HCT116 (cell line): ENCODE measurements around the gene PLB1. TPM values are rescaled to one million over a fixed set of nuclear protein-coding genes. Genes with fewer than 3 reads are reported as not detected.

Experiments
- ATAC-seq: fragments of 200-7000 bp; cut with Tn5 transposase; 2 replicates; pipeline ENCODE4 v1.9.1; 2020; ENCODE audit warnings: mild to moderate bottlenecking, moderate library complexity
- BruUV-seq: library from RNA; stranded (reverse); fragments of 400-500 nt; replicated peaks from 2 replicates; lab custom pipeline; 2021; lab: Mats Ljungman, UMichigan
- CTCF ChIA-PET: fragments of 300-600 bp; sonication (Branson Sonifier 250); formaldehyde crosslinking; loops from one replicate; lab custom pipeline; 2021; ENCODE audit warnings: antibody characterized with exemption; lab: Charles Lee
- POLR2A ChIA-PET: fragments of 300-600, 350-600 bp; sonication (Branson Sonifier 250); formaldehyde crosslinking; loops from one replicate; lab custom pipeline; 2021; ENCODE audit warnings: antibody characterized with exemption; lab: Charles Lee
- RAD21 ChIA-PET, 2 experiments: fragments of 300-600 bp; sonication (Branson Sonifier 250); formaldehyde crosslinking; loops; one replicate each; lab custom pipeline; 2023; ENCODE audit warnings: low total read pairs in 2 of 2; ENCODE audit not compliant: uncharacterized antibody in 2 of 2, unreplicated experiment in 2 of 2, low non-redundant PET in 1 of 2; lab: Charles Lee
- DNase-seq: peaks from one replicate; pipeline ENCODE4 v3.0.0-alpha.2; 2010; ENCODE audit warnings: low read depth, low spot score
- H2AFZ ChIP-seq: fragments of 200-600 bp; shearing (Covaris generic), sonication (generic); 2 replicates; pipeline ENCODE4 v1.6.1; 2017; ENCODE audit warnings: low read depth, mixed run types, mixed read lengths, antibody characterized with exemption, low read length; ENCODE audit not compliant: poor library complexity, severe bottlenecking
- H3K27ac ChIP-seq: 2 replicates; pipeline ENCODE4 v1.5.1; 2012; ENCODE audit warnings: low read depth, low read length
- H3K27me3 ChIP-seq: fragments of 200-600 bp; sonication (generic); 2 replicates; pipeline ENCODE4 v1.6.1; 2016; ENCODE audit warnings: mixed run types, low read length, mixed read lengths; ENCODE audit not compliant: insufficient read depth
- H3K36me3 ChIP-seq, 2 experiments: fragments of 200-500 bp in 1 of 2; fragments of 200-600 bp in 1 of 2; sonication (Bioruptor generic) in 1 of 2; sonication (generic) in 1 of 2; 2 replicates each; pipeline versions ENCODE4 v1.5.1 to v1.6.1; 2014 to 2016; ENCODE audit warnings: low read length in 2 of 2, inconsistent platforms in 1 of 2, mixed read lengths in 1 of 2, mixed run types in 1 of 2; ENCODE audit not compliant: insufficient read depth in 2 of 2, control insufficient read depth in 1 of 2
- H3K4me1 ChIP-seq, 2 experiments: fragments of 200-600 bp in 1 of 2; sonication (generic) in 1 of 2; 2 replicates each; pipeline versions ENCODE4 v1.5.1 to v1.6.1; 2012 to 2017; ENCODE audit warnings: low read length in 2 of 2, inconsistent platforms in 1 of 2, mild to moderate bottlenecking in 1 of 2, mixed read lengths in 1 of 2, mixed run types in 1 of 2, moderate library complexity in 1 of 2; ENCODE audit not compliant: insufficient read depth in 2 of 2, control insufficient read depth in 1 of 2
- H3K4me2 ChIP-seq: fragments of 200-600 bp; sonication (generic); 2 replicates; pipeline ENCODE4 v1.6.1; 2017; ENCODE audit warnings: mixed run types, low read length, mixed read lengths
- H3K4me3 ChIP-seq, 2 experiments: fragments of 200-600 bp in 1 of 2; sonication (generic) in 1 of 2; replicated peaks in 1 of 2; 2 replicates each; pipeline ENCODE4 v1.5.1; 2011 to 2016; ENCODE audit warnings: low read length in 2 of 2, control low read depth in 1 of 2, low read depth in 1 of 2, mild to moderate bottlenecking in 1 of 2, mixed read lengths in 1 of 2, mixed run types in 1 of 2
- H3K79me2 ChIP-seq: fragments of 200-600 bp; sonication (generic); 2 replicates; pipeline ENCODE4 v1.6.1; 2017; ENCODE audit warnings: mild to moderate bottlenecking, mixed run types, low read length, moderate library complexity, mixed read lengths; ENCODE audit not compliant: insufficient read depth
- H3K9ac ChIP-seq: fragments of 200-600 bp; sonication (generic); 2 replicates; pipeline ENCODE4 v1.6.1; 2016; ENCODE audit warnings: low read length, mixed read lengths
- H3K9me2 ChIP-seq: fragments of 200-600 bp; sonication (generic), shearing (Covaris generic); 2 replicates; pipeline ENCODE4 v1.6.1; 2017; ENCODE audit warnings: mixed run types, mild to moderate bottlenecking, moderate library complexity; ENCODE audit not compliant: insufficient read depth
- H3K9me3 ChIP-seq, 2 experiments: fragments of 200-500 bp in 1 of 2; fragments of 200-600 bp in 1 of 2; sonication (Bioruptor generic) in 1 of 2; sonication (generic) in 1 of 2; 2 replicates each; pipeline ENCODE4 v1.6.1; 2014 to 2017; ENCODE audit warnings: low read length in 2 of 2, mixed read lengths in 2 of 2, inconsistent platforms in 1 of 2, low read depth in 1 of 2, mild to moderate bottlenecking in 1 of 2, mixed run types in 1 of 2, moderate library complexity in 1 of 2; ENCODE audit not compliant: control insufficient read depth in 1 of 2, insufficient read depth in 1 of 2
- H4K20me1 ChIP-seq: fragments of 200-600 bp; sonication (generic), shearing (Covaris generic); 2 replicates; pipeline ENCODE4 v1.6.1; 2017; ENCODE audit warnings: mixed run types, mild to moderate bottlenecking, moderate library complexity; ENCODE audit not compliant: insufficient read depth
- CBX3 ChIP-seq: IDR thresholded peaks from 2 replicates; pipeline ENCODE4 v1.6.1; 2012; ENCODE audit warnings: low read depth
- CEBPB ChIP-seq: IDR thresholded peaks from 2 replicates; pipeline ENCODE4 v1.6.1; 2012; ENCODE audit warnings: low read depth
- EGR1 ChIP-seq: IDR thresholded peaks from 2 replicates; pipeline ENCODE4 v1.6.1; 2012; ENCODE audit warnings: low read depth
- ELF1 ChIP-seq: IDR thresholded peaks from 2 replicates; pipeline ENCODE4 v1.6.1; 2012; ENCODE audit warnings: low read depth, borderline replicate concordance
- EZH2 ChIP-seq: fragments of 200-600 bp; sonication (generic); IDR thresholded peaks from 2 replicates; pipeline ENCODE4 v1.6.1; 2017; ENCODE audit warnings: antibody characterized with exemption, mixed run types
- EZH2phosphoT487 ChIP-seq: fragments of 200-600 bp; IDR thresholded peaks from 2 replicates; pipeline ENCODE4 v1.6.1; 2018; ENCODE audit warnings: antibody characterized with exemption, borderline replicate concordance
- FOSL1 ChIP-seq: IDR thresholded peaks from 2 replicates; pipeline ENCODE4 v1.6.1; 2012; ENCODE audit warnings: low read depth
- JUND ChIP-seq: IDR thresholded peaks from 2 replicates; pipeline ENCODE4 v1.6.1; 2012
- MAX ChIP-seq: IDR thresholded peaks from 2 replicates; pipeline ENCODE4 v1.6.1; 2012
- POLR2A ChIP-seq: IDR thresholded peaks from 2 replicates; pipeline ENCODE4 v1.7.0; 2011; ENCODE audit warnings: borderline replicate concordance; ENCODE audit not compliant: insufficient read depth, insufficient read length; ENCODE audit errors: extremely low read depth
- POLR2AphosphoS5 ChIP-seq: IDR thresholded peaks from 2 replicates; pipeline ENCODE4 v1.6.1; 2011; ENCODE audit warnings: mild to moderate bottlenecking, low read depth, low read length, moderate library complexity
- RAD21 ChIP-seq: IDR thresholded peaks from 2 replicates; pipeline ENCODE4 v1.6.1; 2012; ENCODE audit warnings: low read depth, mild to moderate bottlenecking
- SIN3A ChIP-seq: IDR thresholded peaks from 2 replicates; pipeline ENCODE4 v1.6.1; 2012; ENCODE audit warnings: low read depth
- SP1 ChIP-seq: IDR thresholded peaks from 2 replicates; pipeline ENCODE4 v1.6.1; 2012; ENCODE audit warnings: low read depth
- SRF ChIP-seq: IDR thresholded peaks from 2 replicates; pipeline ENCODE4 v1.6.1; 2012; ENCODE audit warnings: low read depth
- TCF7L2 ChIP-seq: IDR thresholded peaks from 2 replicates; pipeline ENCODE4 v1.7.0; 2011; ENCODE audit warnings: borderline replicate concordance, inconsistent platforms; ENCODE audit not compliant: insufficient read depth, insufficient read length; ENCODE audit errors: extremely low read depth
- YY1 ChIP-seq: IDR thresholded peaks from 2 replicates; pipeline ENCODE4 v1.6.1; 2011; ENCODE audit warnings: low read length, low read depth, moderate library complexity, mild to moderate bottlenecking; ENCODE audit not compliant: insufficient replicate concordance; ENCODE audit errors: extremely low read depth
- ZFX ChIP-seq: fragments of 450-650 bp; IDR thresholded peaks from 2 replicates; pipeline ENCODE4 v1.6.1; 2017
- intact Hi-C: fragments of 100-400 bp; cut with micrococcal nuclease; formaldehyde crosslinking; loops from 2 replicates; pipeline ENCODE4 v1.10.0; 2022
- total RNA-seq: library from RNA; stranded (reverse); gene quantifications from one replicate; pipeline ENCODE4 v1.2.1, GENCODE V29; 2021; ENCODE audit not compliant: unreplicated experiment
- TF ChIP-seq, protein P1 (sequence below): IDR thresholded peaks from 2 replicates; pipeline ENCODE4 v1.6.1; 2012
- TF ChIP-seq, protein P2 (sequence below): IDR thresholded peaks from 2 replicates; pipeline ENCODE4 v1.6.1; 2011; ENCODE audit warnings: mild to moderate bottlenecking, low read length, moderate library complexity; ENCODE audit not compliant: insufficient replicate concordance; ENCODE audit errors: extremely low read depth

PLB1 gene
- total RNA-seq, 1 experiment from 2014 or later = 0.49 TPM

GRCh38 chr2:28528206-28528605 lies 32.3 kb downstream of the PLB1 start:
- Histone ChIP-seq H3K79me2 (no peaks in the 10 kb centered on the region), H3K4me1 (no peaks in the 10 kb centered on the region), H3K9me3 (no peaks in the 10 kb centered on the region), H3K9me2 (no peaks in the 10 kb centered on the region), H3K36me3 (no peaks in the 10 kb centered on the region), H3K9ac (no peak overlapping the region), H3K27me3 (no peaks in the 10 kb centered on the region; the same call in 1 of the 2 replicates), H3K27ac (no peak overlapping the region), H4K20me1 (no peaks in the 10 kb centered on the region), H2AFZ (no peak overlapping the region), H3K4me2 (no peak overlapping the region), H3K4me3 (no peak overlapping the region)
- BruUV-seq = no TSS peak
- CTCF ChIA-PET = no interaction called here
- intact Hi-C loops = no loop called here
- ATAC-seq (no peak), DNase-seq (no peak)
- TF ChIP-seq RAD21 (no peak), SRF (no peak), ELF1 (no peak), SIN3A (no peak), SP1 (no peak), CEBPB (no peak), YY1 (no peak), CBX3 (no peak), POLR2A (no peak), POLR2AphosphoS5 (no peak), EGR1 (no peak), EZH2phosphoT487 (no peak), FOSL1 (no peak), TCF7L2 (no peak), ZFX (no peak), JUND (no peak), MAX (no peak), EZH2 (no peak)
- TF ChIP-seq, protein P1, sequence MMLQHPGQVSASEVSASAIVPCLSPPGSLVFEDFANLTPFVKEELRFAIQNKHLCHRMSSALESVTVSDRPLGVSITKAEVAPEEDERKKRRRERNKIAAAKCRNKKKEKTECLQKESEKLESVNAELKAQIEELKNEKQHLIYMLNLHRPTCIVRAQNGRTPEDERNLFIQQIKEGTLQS = no peak
- TF ChIP-seq, protein P2, sequence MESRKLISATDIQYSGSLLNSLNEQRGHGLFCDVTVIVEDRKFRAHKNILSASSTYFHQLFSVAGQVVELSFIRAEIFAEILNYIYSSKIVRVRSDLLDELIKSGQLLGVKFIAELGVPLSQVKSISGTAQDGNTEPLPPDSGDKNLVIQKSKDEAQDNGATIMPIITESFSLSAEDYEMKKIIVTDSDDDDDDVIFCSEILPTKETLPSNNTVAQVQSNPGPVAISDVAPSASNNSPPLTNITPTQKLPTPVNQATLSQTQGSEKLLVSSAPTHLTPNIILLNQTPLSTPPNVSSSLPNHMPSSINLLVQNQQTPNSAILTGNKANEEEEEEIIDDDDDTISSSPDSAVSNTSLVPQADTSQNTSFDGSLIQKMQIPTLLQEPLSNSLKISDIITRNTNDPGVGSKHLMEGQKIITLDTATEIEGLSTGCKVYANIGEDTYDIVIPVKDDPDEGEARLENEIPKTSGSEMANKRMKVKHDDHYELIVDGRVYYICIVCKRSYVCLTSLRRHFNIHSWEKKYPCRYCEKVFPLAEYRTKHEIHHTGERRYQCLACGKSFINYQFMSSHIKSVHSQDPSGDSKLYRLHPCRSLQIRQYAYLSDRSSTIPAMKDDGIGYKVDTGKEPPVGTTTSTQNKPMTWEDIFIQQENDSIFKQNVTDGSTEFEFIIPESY = no peak
- POLR2A ChIA-PET = no interaction called here
- RAD21 ChIA-PET = no interaction called here
